Measurements from ENCODE around the gene RIT1. TPM values are rescaled to one million over a fixed set of nuclear protein-coding genes. Genes with fewer than 3 reads are reported as not detected.

RIT1 gene
- total RNA-seq, 1 donor from 2014 or later = 38.3 TPM

DNA sequence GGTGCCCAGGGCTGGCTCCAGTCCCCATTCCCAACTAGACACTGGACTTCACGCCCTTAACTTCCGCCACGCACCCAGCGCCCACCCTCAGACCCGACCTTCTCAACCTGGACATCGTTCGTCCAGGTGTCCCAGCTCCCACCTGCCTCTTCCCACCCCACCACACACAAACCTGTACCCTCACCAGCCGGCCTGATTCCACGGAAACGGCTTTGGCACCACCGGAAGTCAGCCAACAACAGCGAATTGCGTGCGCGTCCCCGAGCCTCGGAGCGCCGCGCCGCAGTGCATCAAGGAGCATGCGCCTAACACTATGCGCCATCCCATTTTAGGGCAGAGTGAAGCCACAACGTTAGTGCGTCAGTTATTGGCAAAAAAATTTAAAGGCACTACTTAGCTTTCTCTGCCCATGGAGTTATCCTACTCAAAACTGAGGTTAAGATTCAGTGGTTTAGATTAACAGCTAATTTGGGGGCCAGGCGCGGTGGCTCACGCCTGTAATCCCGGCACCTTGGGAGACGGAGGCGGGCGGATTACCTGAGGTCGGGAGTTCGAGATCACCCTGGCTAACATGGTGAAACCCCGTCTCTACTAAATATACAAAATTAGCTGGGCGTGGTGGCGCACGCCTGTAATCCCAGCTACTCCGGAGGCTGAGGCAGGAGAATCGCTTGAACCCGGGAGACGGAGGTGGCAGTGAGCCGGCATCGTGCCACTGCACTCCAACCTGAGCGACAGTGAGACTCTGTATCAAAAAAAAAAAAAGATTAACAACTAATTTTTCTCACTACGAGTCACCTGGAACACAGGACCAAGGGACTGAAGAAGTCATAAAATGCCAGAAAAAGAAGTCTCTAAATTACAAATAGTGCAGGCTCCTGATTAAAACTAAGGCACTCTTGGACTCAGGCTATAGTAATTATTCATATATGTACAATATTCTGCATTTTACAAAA lies 53.9 kb downstream of the RIT1 start, which contains the start of gene GON4L:
Gene GON4L (minus strand): TSS at position 240 of the 956 bp plus-strand sequence. CDS start 3,434 bp downstream, outside the sequence.
- intact Hi-C loops (cut with DNase I) = no loop called here
- Histone ChIP-seq H3K4me3 (peak within 1 kb of the TSS; percentile 68 to 82), H3K27ac (peak within 1 kb of the TSS; percentile 85), H3K27me3 (no peaks in the 10 kb centered on the region), H3K4me1 (peaks cover 38% of the 10 kb centered on the region), H3K9me3 (no peaks in the 10 kb centered on the region), H3K36me3 (peaks cover 0 to 21% of the 10 kb centered on the region in 2 donors)
- DNase-seq (ENCODE audit: extremely low spot score in 2 of 2) = peak in 1 of 2 donors; percentile 91
- TF ChIP-seq POLR2A (IDR thresholded peaks at IDR 0.05) (no peak), POLR2AphosphoS5 (IDR thresholded peaks at IDR 0.05; ENCODE audit: insufficient read depth in 1 of 2, low read depth in 1 of 2) (peak; percentile 82 to 99)
- TF ChIP-seq, protein P1, sequence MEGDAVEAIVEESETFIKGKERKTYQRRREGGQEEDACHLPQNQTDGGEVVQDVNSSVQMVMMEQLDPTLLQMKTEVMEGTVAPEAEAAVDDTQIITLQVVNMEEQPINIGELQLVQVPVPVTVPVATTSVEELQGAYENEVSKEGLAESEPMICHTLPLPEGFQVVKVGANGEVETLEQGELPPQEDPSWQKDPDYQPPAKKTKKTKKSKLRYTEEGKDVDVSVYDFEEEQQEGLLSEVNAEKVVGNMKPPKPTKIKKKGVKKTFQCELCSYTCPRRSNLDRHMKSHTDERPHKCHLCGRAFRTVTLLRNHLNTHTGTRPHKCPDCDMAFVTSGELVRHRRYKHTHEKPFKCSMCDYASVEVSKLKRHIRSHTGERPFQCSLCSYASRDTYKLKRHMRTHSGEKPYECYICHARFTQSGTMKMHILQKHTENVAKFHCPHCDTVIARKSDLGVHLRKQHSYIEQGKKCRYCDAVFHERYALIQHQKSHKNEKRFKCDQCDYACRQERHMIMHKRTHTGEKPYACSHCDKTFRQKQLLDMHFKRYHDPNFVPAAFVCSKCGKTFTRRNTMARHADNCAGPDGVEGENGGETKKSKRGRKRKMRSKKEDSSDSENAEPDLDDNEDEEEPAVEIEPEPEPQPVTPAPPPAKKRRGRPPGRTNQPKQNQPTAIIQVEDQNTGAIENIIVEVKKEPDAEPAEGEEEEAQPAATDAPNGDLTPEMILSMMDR (IDR thresholded peaks at IDR 0.05) = peak in 1 of 3 experiments; percentile 30

DNA sequence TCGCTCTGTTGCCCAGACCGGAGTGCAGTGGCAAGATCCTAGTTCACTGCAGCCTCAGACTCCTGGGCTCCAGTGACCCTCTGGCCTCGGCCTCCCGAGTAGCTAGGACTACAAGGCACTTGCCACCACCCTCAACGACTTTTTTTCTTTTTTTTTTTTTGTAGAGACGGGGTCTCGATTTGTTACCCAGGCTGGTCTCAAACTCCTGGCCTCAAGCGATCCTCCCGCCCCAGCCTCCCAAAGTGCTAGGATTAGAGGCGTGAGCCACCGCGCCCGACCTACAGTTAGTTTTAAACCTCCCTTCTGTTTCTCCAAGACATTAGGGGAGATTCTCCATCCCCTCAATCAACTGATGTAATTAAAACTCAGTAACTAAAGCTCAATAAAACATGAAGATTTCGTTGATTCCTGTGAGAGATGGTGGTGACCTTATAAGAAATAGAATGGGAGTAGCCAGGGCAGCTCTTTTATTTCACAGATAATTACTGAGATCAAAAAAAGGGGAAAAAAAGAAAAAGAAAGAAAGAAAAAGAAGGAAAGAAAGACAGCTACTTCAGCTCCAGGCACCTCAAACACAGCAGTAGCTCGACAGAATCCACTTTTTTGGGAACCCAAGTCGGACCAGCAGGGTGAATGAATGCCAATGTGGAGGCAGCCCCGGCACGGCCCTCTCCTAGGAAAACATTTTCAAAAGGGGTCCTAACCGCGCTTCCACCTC lies 54.7 kb downstream of the RIT1 start:
- Histone ChIP-seq H3K36me3 (peaks cover 0 to 25% of the 10 kb centered on the region in 2 donors), H3K9me3 (no peaks in the 10 kb centered on the region), H3K4me1 (peaks cover 35% of the 10 kb centered on the region), H3K27me3 (no peaks in the 10 kb centered on the region), H3K27ac (peak overlapping the region; percentile 85), H3K4me3 (peak overlapping the region; percentile 68 to 82)
- peak in 1 of 2 donors; percentile 86 for DNase-seq (ENCODE audit: extremely low spot score in 2 of 2)
- intact Hi-C loops (cut with DNase I) = no loop called here
- TF ChIP-seq POLR2A (IDR thresholded peaks at IDR 0.05) (no peak), POLR2AphosphoS5 (IDR thresholded peaks at IDR 0.05; ENCODE audit: insufficient read depth in 1 of 2, low read depth in 1 of 2) (no peak)
- TF ChIP-seq, protein P1 (IDR thresholded peaks at IDR 0.05) = no peak

DNA sequence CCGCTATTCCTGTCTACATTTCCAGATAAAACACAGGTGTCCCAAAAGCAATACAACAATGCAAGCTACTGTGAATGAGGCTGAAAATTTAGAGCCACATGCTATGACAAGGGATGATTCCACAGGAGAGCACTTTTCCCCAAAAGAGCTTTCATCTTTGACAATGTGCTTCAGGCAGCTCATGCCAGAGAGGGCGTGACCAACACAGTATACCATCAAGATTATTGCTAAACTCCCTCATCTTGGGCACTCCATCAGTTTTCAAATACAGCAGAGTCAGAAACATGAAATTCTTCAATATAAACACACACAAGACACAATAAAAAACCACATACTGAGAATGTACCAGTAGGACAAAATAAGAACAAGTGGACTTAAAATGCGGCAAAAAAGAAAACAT lies 60.8 kb downstream of the RIT1 start:
- peaks cover 0 to 38% of the 10 kb centered on the region in 2 donors for H3K36me3 ChIP-seq
- TF ChIP-seq, protein P1 (IDR thresholded peaks at IDR 0.05) = no peak
- TF ChIP-seq POLR2A (IDR thresholded peaks at IDR 0.05) = no peak
- no peak for TF ChIP-seq POLR2AphosphoS5 (IDR thresholded peaks at IDR 0.05; ENCODE audit: insufficient read depth in 1 of 2, low read depth in 1 of 2)
- no peaks in the 10 kb centered on the region for H3K9me3 ChIP-seq

DNA sequence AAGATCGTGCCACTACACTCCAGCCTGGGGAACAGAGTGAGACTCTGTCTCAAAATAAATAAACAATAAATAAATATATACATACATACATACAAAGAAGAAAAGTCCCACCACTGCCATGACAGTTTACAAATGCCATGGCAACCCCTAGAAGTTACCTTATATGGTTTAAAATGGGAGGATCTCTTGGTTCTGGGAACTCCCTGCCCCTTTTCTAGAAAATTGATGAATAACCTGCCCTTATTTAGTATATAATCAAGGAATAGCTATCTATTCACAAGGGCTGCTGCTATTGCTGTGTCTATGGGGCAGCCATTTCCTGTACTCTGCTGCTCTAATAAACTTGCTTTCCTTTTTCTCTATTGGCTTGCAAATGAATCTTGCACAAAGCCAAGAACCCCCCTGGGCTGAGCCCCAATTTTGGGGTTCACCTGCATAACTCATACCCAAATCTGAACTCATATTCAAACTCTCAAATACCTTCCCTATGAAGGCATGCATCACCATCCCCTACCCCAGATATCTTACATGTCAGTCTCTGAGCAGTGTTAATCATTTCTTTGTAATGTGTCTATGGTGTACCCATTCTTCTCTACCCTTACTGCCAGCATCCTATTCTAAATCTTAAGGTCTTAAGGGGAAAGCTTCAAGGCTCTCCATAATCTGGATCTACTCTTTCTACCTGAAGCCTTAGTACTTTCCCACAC lies 63.2 kb downstream of the RIT1 start:
- H3K4me3 ChIP-seq = no peak overlapping the region
- H3K27ac ChIP-seq = no peak overlapping the region
- H3K4me1 ChIP-seq = no peaks in the 10 kb centered on the region
- peaks cover 0 to 29% of the 10 kb centered on the region in 2 donors for H3K36me3 ChIP-seq
- no peak for DNase-seq (ENCODE audit: extremely low spot score in 2 of 2)
- H3K9me3 ChIP-seq = no peaks in the 10 kb centered on the region
- TF ChIP-seq, protein P1 (IDR thresholded peaks at IDR 0.05) = no peak
- TF ChIP-seq POLR2A (IDR thresholded peaks at IDR 0.05) (no peak), POLR2AphosphoS5 (IDR thresholded peaks at IDR 0.05; ENCODE audit: insufficient read depth in 1 of 2, low read depth in 1 of 2) (no peak)
- H3K27me3 ChIP-seq = no peaks in the 10 kb centered on the region
- intact Hi-C loops (cut with DNase I) = no loop called here

More for the DNA sequence above, 60.8 kb downstream of the RIT1 start:
- no peaks in the 10 kb centered on the region for H3K27me3 ChIP-seq
- no peak for DNase-seq (ENCODE audit: extremely low spot score in 2 of 2)
- H3K4me1 ChIP-seq = no peaks in the 10 kb centered on the region
- intact Hi-C loops (cut with DNase I) = no loop called here
- H3K4me3 ChIP-seq = no peak overlapping the region
- no peak overlapping the region for H3K27ac ChIP-seq

Small RNA genes lying within 50 kb of the gene (microRNA-seq; reads per million reads assigned to microRNA genes)
- gene MIR6738 (ENCODE audit: borderline number of aligned reads, borderline replicate concordance) = not detected

Small RNA genes lying within 50 kb of the gene (small RNA-seq; reads per million reads assigned to genes)
- gene MIR6738 (not detected), gene RF00015 (not detected), gene SCARNA4 (not detected), gene SNORA80E (50.7 reads per million, percentile 96 among the genes with 10 or more reads in this experiment)

Other genes with a start within 250 kb of the RIT1 start
- 116 TPM for gene YY1AP1, start 222.6 kb downstream of the RIT1 start, total RNA-seq
- gene DAP3, start 222.3 kb downstream of the RIT1 start, total RNA-seq = 129 TPM
- 50.3 TPM for gene GON4L, start 54.1 kb downstream of the RIT1 start, total RNA-seq
- gene SYT11, start 51.8 kb downstream of the RIT1 start, total RNA-seq = 20.9 TPM
- 47.6 TPM for gene KHDC4, start 23.1 kb upstream of the RIT1 start, total RNA-seq
- gene RXFP4, start 30.3 kb upstream of the RIT1 start, total RNA-seq = not detected
- gene ARHGEF2, start 67.2 kb upstream of the RIT1 start, total RNA-seq = 76.4 TPM
- gene SSR2, start 109.6 kb upstream of the RIT1 start, total RNA-seq = 187 TPM
- gene UBQLN4, start 142.4 kb upstream of the RIT1 start, total RNA-seq = 27.0 TPM
- 73.9 TPM for gene LAMTOR2, start 143.4 kb upstream of the RIT1 start, total RNA-seq
- gene RAB25, start 149.8 kb upstream of the RIT1 start, total RNA-seq = 52.1 TPM
- gene MEX3A, start 171.1 kb upstream of the RIT1 start, total RNA-seq = 1.2 TPM
- gene LMNA, start 203.4 kb upstream of the RIT1 start, total RNA-seq = 436 TPM
- gene SEMA4A, start 242.2 kb upstream of the RIT1 start, total RNA-seq = 18.7 TPM

Data from vagina (tissue), 2 donors.